GM12872 (cell line): Measurements from ENCODE around the gene WFIKKN2.

Source experiments
- CTCF ChIP-seq: IDR thresholded peaks from 3 replicates; pipeline ENCODE4 v1.5.1; 2011; ENCODE audit warnings: low read depth, mild to moderate bottlenecking, low read length, moderate library complexity; ENCODE audit not compliant: insufficient read depth

WFIKKN2 gene

GRCh38 chr17:50835301-50836234 lies at the start of gene WFIKKN2:
WFIKKN2 (plus strand) TSS chr17:50835586; CDS start chr17:50835938, 352 bp downstream.
- TF ChIP-seq CTCF, result no peak

DNA sequence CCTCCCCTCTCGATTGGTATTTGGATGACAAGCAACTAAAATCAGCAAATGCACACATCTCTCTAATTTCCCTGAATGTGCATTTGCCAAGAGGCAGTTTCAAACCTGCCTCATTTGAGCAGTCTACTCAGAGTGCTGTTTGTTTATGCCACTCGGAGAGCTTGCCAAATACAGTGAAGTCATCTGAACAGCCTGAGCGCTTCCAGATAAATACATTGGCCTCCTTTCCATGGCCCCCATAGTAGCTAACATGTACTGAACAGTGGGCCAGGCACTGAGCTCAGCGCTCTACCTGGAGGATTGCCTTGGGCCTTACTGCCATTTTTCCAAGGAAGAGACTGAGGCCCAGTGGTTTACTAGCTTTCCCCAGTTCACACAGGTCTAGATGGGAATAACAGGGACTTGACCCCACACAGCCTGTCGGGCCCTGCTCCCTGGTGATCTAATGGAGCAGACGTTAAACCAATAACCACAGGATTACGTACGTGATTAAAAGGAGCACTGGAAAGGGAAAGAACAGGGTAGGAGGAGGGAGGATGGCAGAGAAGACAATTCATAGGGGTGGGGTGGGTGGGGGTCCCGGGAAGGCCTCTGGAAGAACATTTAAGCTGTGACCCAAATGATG lies 49.3 kb upstream of the WFIKKN2 start:
- TF ChIP-seq CTCF, result no peak

- TF ChIP-seq CTCF, result no peak
Measured at GRCh38 chr17:50787106-50787505, 48.3 kb upstream of the WFIKKN2 start.

DNA sequence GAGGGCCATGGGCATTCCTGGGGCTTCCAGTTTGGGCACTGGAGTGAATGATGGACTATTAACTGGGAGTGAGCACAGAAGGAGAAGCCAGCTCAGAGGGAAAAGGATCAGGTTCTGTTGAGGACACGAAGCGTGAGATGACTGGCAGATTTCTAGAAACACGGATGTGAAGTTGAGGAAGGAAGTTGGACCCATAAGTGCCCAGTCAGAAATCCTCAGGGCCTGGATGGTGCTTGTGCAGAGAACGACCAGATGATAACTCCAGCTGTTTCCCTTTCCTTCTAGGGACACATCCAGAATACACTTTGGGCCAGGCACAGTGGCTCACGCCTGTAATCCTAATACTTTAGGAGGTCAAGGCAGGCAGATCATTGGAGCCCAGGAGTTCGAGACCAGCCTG lies 44.8 kb upstream of the WFIKKN2 start:
- no peak for TF ChIP-seq CTCF

GRCh38 chr17:50792132-50792531 lies 43.3 kb upstream of the WFIKKN2 start:
- no peak for TF ChIP-seq CTCF

- TF ChIP-seq CTCF, result no peak
Measured at GRCh38 chr17:50793007-50793406, 42.4 kb upstream of the WFIKKN2 start.

GRCh38 chr17:50794361-50794760 lies 41.0 kb upstream of the WFIKKN2 start:
- TF ChIP-seq CTCF, result no peak
